NT2/D1 (cell line): ENCODE data around the gene CADPS2.

Experiments used
- DNase-seq: peaks from one replicate; pipeline ENCODE4 v3.0.0-alpha.2; 2011; ENCODE audit warnings: low read depth, low spot score
- H3K27me3 ChIP-seq: 2 replicates; pipeline ENCODE4 v1.6.0; 2011; ENCODE audit warnings: mild to moderate bottlenecking; ENCODE audit not compliant: insufficient read length, insufficient read depth
- H3K36me3 ChIP-seq: 2 replicates; pipeline ENCODE4 v1.6.1; 2011; ENCODE audit warnings: mild to moderate bottlenecking, low read length, mixed read lengths; ENCODE audit not compliant: insufficient read depth, insufficient read length
- H3K4me1 ChIP-seq: 2 replicates; pipeline ENCODE4 v1.5.1; 2011; ENCODE audit not compliant: insufficient read depth, insufficient read length
- H3K4me3 ChIP-seq: 2 replicates; pipeline ENCODE4 v1.5.1; 2011; ENCODE audit warnings: low read depth; ENCODE audit not compliant: insufficient read length
- H3K9ac ChIP-seq: 2 replicates; pipeline ENCODE4 v1.6.0; 2011; ENCODE audit warnings: low read depth; ENCODE audit not compliant: insufficient read length
- H3K9me3 ChIP-seq: 2 replicates; pipeline ENCODE4 v1.5.1; 2011; ENCODE audit warnings: mild to moderate bottlenecking, low read length; ENCODE audit not compliant: insufficient read depth
- SUZ12 ChIP-seq: IDR thresholded peaks from 2 replicates; pipeline ENCODE4 v1.6.1; 2011; ENCODE audit not compliant: insufficient read length, insufficient read depth; ENCODE audit errors: extremely low read depth
- YY1 ChIP-seq: IDR thresholded peaks from 2 replicates; pipeline ENCODE4 v1.6.1; 2011; ENCODE audit not compliant: insufficient read length, insufficient read depth
- ZNF274 ChIP-seq: IDR thresholded peaks from 2 replicates; pipeline ENCODE4 v1.6.1; 2011; ENCODE audit warnings: mild to moderate bottlenecking, low read depth, low read length

The CADPS2 gene

DNA sequence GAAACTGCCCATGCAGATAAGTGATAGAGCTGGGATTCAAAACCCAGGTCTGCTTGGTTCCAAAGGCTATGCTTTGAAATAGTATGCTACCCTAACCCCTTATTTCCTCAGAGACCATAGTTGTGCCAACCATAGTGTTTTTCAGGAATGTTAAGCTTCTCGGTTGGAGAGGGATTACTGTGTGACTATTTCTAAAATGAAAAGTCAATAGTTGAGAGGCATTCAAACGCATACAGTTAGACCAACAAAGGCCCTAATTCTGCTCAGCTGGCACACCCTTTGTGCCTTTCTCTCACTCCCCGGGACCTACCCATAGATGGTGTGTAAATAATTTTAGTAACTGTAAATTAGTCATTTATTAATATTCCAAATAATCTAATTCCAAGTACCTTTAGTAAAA lies 118.9 kb downstream of the CADPS2 start:
- H3K9ac ChIP-seq = no peak overlapping the region
- no peak overlapping the region for H3K4me3 ChIP-seq
- H3K4me1 ChIP-seq = no peaks in the 10 kb centered on the region
- DNase-seq = no peak
- no peaks in the 10 kb centered on the region for H3K9me3 ChIP-seq
- no peaks in the 10 kb centered on the region for H3K36me3 ChIP-seq
- no peaks in the 10 kb centered on the region for H3K27me3 ChIP-seq
- TF ChIP-seq SUZ12 (no peak), ZNF274 (no peak)

DNA sequence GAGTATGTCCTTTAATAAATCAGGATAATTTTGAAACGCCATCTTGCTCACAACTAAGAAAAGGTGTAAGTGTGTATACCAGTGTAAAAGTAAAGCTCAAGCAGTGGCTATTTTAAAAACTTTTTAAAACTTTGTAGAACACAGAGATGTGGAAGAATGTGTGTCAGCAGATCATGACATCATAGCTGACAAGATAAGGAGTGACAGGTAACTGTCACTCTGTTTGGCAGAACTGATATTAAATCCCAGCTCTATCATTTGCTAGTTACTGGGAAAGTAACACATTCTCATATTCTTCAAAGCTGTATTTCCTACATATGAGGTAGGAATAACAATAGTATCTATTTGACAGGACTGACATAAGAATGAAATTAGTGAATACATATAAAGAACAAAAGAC lies 119.7 kb downstream of the CADPS2 start:
- Histone ChIP-seq H3K27me3 (no peaks in the 10 kb centered on the region), H3K9ac (no peak overlapping the region), H3K4me3 (no peak overlapping the region), H3K36me3 (no peaks in the 10 kb centered on the region), H3K9me3 (no peaks in the 10 kb centered on the region), H3K4me1 (no peaks in the 10 kb centered on the region)
- TF ChIP-seq ZNF274 = no peak
- no peak for TF ChIP-seq SUZ12
- TF ChIP-seq YY1 = no peak
- DNase-seq = no peak

DNA sequence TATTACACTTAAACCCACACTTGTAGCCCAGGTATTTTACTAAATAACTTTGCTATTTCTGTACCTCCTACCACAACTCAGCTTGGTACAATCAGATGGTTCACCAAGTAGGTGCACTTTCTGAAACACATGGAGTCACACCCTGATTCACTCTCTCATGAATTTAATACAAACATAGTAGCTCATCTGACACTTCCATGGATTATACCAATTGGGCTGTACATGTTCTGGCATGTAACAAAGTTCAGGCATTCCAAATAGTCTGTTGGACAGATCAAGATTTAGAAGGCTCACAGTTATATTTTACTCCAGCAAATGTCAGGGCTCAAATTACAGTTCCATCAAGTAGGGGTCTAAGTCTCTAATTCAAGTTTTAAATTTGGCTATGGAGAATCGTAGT lies 121.4 kb downstream of the CADPS2 start:
- H3K27me3 ChIP-seq = no peaks in the 10 kb centered on the region
- no peaks in the 10 kb centered on the region for H3K9me3 ChIP-seq
- no peak overlapping the region for H3K4me3 ChIP-seq
- DNase-seq = no peak
- H3K9ac ChIP-seq = no peak overlapping the region
- no peak for TF ChIP-seq ZNF274
- TF ChIP-seq SUZ12 = no peak
- TF ChIP-seq YY1 = no peak
- no peaks in the 10 kb centered on the region for H3K4me1 ChIP-seq
- H3K36me3 ChIP-seq = no peaks in the 10 kb centered on the region

DNA sequence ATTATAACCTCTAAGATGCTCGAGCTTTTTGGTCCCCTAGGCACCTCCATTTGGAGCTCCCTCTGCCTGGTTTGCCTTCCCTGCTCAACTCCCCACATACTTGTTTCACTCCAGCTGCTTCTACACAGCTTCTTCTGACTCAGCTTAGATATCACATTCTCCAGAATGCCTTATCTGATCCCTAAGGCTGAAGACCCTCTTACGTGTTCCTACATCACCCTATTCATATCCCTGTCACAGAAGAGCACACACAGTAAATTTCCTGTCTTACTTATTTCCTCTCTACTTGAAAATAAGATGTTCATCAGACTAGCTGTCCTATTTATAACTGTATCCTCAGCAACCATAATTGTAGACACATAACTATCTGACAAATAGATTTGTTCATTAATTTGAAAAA lies 122.2 kb downstream of the CADPS2 start:
- Histone ChIP-seq H3K36me3 (no peaks in the 10 kb centered on the region), H3K27me3 (no peaks in the 10 kb centered on the region), H3K4me3 (no peak overlapping the region), H3K4me1 (no peaks in the 10 kb centered on the region), H3K9ac (no peak overlapping the region), H3K9me3 (no peaks in the 10 kb centered on the region)
- DNase-seq = no peak
- no peak for TF ChIP-seq SUZ12
- TF ChIP-seq YY1 = no peak
- TF ChIP-seq ZNF274 = no peak

DNA sequence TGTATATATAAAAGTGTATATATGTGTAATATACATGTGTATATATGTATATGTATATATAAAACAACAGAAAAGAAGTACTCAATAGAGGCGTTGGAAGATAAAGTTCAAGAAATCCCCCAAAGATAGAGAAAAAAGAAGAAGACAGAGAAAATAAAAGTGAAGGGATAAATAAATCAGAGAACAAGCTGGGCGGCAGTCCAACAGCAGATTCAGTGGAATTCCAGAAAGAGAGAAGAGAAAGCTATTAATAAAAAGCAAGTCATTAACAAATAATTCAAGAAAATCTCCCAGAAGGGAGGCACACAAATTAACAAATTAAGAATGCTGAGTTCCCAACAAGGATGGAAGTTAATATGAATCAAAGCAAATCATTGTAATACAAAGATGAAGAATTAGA lies 124.2 kb downstream of the CADPS2 start:
- H3K36me3 ChIP-seq = no peaks in the 10 kb centered on the region
- H3K4me3 ChIP-seq = no peak overlapping the region
- H3K4me1 ChIP-seq = no peaks in the 10 kb centered on the region
- no peak overlapping the region for H3K9ac ChIP-seq
- H3K9me3 ChIP-seq = no peaks in the 10 kb centered on the region
- no peak for DNase-seq
- H3K27me3 ChIP-seq = no peaks in the 10 kb centered on the region
- TF ChIP-seq SUZ12 = no peak
- no peak for TF ChIP-seq YY1
- TF ChIP-seq ZNF274 = no peak

DNA sequence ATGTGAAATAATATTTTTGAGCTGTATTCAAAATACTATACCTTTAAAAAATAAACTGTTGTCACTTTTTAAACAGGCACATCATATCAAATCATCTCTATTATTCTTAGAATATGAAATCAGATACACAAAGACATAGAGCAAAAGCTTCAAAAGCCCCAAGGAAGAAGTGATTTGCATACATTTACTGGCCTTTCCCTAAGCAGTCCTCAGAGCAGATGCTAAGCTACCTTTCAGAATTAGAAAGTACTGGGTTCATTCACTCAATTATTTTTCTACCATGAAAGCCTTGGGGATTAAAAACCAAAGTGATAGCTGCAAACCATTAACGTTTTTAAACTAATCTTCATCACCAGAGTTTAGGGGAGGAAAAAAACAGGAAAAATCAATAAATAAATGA lies 127.8 kb downstream of the CADPS2 start:
- H3K9ac ChIP-seq = no peak overlapping the region
- H3K27me3 ChIP-seq = no peaks in the 10 kb centered on the region
- no peaks in the 10 kb centered on the region for H3K4me1 ChIP-seq
- TF ChIP-seq YY1 = no peak
- no peak for TF ChIP-seq SUZ12
- TF ChIP-seq ZNF274 = no peak
- no peaks in the 10 kb centered on the region for H3K9me3 ChIP-seq
- DNase-seq = no peak
- no peak overlapping the region for H3K4me3 ChIP-seq
- H3K36me3 ChIP-seq = no peaks in the 10 kb centered on the region

DNA sequence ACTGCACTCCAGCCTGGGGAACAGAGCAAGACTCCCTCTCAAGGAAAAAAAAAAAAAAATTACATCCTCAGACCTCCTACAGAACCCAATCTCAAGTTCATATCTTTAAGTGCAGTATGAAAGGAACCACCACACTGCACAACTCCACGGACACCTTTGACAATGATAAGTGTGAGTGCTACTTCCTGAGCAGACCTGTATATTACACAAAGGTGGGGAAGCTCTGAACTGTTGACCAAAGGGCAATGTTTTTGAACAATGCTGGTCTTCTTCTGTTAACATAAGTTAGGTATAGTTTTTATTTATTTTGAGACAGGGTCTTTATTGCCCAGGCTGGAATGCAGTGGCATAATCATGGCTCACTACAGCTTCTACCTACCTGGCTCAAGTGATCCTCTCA lies 129.4 kb downstream of the CADPS2 start:
- Histone ChIP-seq H3K9ac (no peak overlapping the region), H3K27me3 (no peaks in the 10 kb centered on the region), H3K9me3 (no peaks in the 10 kb centered on the region), H3K36me3 (no peaks in the 10 kb centered on the region), H3K4me3 (no peak overlapping the region), H3K4me1 (no peaks in the 10 kb centered on the region)
- TF ChIP-seq YY1 = no peak
- no peak for DNase-seq

DNA sequence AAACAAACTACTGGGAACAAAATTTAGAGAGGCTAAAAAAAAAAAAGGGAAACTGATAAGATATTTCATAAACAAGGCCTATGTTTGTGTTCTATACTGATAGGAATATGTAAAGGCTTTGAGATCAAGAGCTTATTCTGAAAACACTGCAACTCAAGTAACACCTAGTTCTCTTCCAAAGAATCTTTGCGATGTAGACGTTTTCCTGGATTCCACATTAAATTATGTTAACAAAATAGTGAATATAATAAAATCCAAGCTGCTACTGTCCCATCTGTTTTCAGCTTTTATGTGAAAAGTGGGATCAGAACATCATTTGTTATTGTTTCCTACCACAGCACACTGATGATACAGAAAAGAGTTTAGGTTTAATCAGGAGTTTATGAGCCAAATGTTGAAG lies 130.6 kb downstream of the CADPS2 start:
- Histone ChIP-seq H3K9me3 (no peaks in the 10 kb centered on the region), H3K4me3 (no peak overlapping the region), H3K27me3 (no peaks in the 10 kb centered on the region), H3K36me3 (no peaks in the 10 kb centered on the region), H3K4me1 (no peaks in the 10 kb centered on the region), H3K9ac (no peak overlapping the region)
- TF ChIP-seq YY1 (no peak), SUZ12 (no peak)
- no peak for DNase-seq
